ENCODE results near the gene ZNF469.

The ZNF469 gene

GRCh38 chr16:88338896-88339295 lies 43.9 kb upstream of the ZNF469 start:
- TF ChIP-seq CTCF (IDR thresholded peaks at IDR 0.05; ENCODE audit: low read depth, low read length): no peak
- H3K4me3 ChIP-seq (ENCODE audit: low read depth, low read length): no peak overlapping the region

GRCh38 chr16:88339930-88340754 lies 42.6 kb upstream of the ZNF469 start:
- no peak overlapping the region for H3K4me3 ChIP-seq (ENCODE audit: low read depth, low read length)
- no peak for TF ChIP-seq CTCF (IDR thresholded peaks at IDR 0.05; ENCODE audit: low read depth, low read length)

GRCh38 chr16:88340755-88341150 lies 42.0 kb upstream of the ZNF469 start:
- no peak for TF ChIP-seq CTCF (IDR thresholded peaks at IDR 0.05; ENCODE audit: low read depth, low read length)
- no peak overlapping the region for H3K4me3 ChIP-seq (ENCODE audit: low read depth, low read length)

GRCh38 chr16:88341551-88342290 lies 41.0 kb upstream of the ZNF469 start:
- TF ChIP-seq CTCF (IDR thresholded peaks at IDR 0.05; ENCODE audit: low read depth, low read length): no peak
- H3K4me3 ChIP-seq (ENCODE audit: low read depth, low read length): no peak overlapping the region

- TF ChIP-seq CTCF (IDR thresholded peaks at IDR 0.05; ENCODE audit: low read depth, low read length): no peak
- H3K4me3 ChIP-seq (ENCODE audit: low read depth, low read length): no peak overlapping the region
Observed at GRCh38 chr16:88342491-88342890, 40.3 kb upstream of the ZNF469 start.

GRCh38 chr16:88343271-88343791 lies 39.4 kb upstream of the ZNF469 start:
- no peak for TF ChIP-seq CTCF (IDR thresholded peaks at IDR 0.05; ENCODE audit: low read depth, low read length)
- no peak overlapping the region for H3K4me3 ChIP-seq (ENCODE audit: low read depth, low read length)
